GM18526 (cell line): ENCODE results near the gene MYH11.

Experiments
- POLR2A ChIP-seq: IDR thresholded peaks from 3 replicates; pipeline ENCODE4 v1.6.1; 2011; ENCODE audit not compliant: insufficient read length; ENCODE audit errors: extremely low read depth

The MYH11 gene

GRCh38 chr16:15856182-15856581 is 646 bp downstream of the MYH11 start:
- TF ChIP-seq POLR2A, result no peak

GRCh38 chr16:15855704-15856003 is 1.2 kb downstream of the MYH11 start:
- no peak for TF ChIP-seq POLR2A

- no peak for TF ChIP-seq POLR2A
These were observed 1.7 kb downstream of the MYH11 start for GRCh38 chr16:15854906-15855703.

- TF ChIP-seq POLR2A, result no peak
These were observed 2.8 kb downstream of the MYH11 start for GRCh38 chr16:15854061-15854460.

DNA sequence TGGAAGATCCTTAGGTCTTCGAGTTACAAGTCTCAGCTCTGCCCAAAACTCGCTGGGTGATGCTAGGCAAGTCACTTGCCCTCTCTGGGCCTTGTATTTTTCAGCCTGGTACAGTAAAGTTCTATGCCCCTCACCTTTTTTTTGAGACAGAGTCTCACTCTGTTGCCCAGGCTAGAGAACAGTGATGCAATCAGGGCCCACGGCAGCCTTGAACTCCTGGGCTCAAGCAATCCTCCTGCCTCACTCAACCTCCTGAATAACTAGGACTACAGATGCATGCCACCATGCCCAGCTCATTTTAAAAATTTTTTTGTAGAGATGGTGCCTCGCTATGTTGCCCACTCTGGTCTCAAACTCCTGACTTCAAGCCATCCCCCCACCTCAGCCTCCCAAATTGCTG is 3.8 kb downstream of the MYH11 start:
- no peak for TF ChIP-seq POLR2A

DNA sequence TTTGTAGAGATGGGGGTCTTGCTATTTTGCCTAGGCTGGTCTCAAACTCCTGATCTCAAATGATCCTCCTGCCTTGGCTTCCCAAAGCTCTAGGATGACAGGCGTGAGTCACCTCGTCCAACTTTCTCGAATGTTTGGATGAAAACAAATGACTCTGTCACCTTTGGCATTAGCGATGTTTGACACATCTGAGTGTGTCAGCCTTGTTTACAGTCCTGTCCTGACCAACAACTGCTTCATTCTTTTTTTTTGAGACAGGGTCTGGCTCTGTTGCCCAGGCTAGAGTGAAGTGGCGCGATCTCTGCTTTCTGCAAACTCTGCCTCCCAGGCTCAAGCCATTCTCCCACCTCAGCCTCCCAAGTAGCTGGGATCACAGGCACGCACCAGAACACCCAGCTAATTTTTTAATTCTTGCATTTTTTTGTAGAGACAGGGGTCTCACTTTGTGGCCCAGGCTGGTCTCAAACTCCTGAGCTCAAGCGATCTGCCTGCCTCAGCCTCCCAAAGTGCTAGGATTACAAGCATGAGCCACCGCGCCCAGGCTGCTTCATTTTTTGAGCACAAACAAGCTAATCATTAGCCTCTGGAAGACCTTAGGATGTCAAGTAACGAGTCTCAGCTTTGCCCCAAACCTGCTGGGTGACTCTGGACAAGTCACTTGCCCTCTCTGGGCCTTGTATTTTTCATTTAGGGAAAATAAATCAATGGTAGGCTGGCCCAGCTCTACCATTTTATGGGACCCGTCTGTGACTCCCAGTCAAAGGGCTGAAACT is 7.4 kb downstream of the MYH11 start:
- TF ChIP-seq POLR2A, result no peak

- no peak for TF ChIP-seq POLR2A
These were observed 9.1 kb downstream of the MYH11 start for GRCh38 chr16:15847611-15848175.

DNA sequence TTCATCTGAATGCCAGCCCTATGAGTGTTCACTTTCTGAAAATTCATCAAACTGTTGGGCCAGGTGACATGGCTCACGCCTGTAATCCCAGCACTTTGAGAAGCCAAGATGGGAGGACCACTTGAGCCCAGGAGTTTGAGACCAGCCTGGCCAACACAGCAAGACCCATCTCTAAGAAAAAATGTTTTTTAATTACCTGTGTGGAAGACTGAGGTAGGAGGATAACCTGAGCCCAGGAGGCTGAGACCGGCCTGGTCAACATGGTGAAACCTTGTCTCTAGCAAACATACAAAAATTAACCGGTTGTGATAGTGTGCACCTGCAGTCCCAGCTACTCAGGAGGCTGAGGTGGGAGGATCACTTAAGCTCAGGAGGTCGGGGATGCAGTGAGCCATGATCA is 10.3 kb downstream of the MYH11 start:
- no peak for TF ChIP-seq POLR2A

DNA sequence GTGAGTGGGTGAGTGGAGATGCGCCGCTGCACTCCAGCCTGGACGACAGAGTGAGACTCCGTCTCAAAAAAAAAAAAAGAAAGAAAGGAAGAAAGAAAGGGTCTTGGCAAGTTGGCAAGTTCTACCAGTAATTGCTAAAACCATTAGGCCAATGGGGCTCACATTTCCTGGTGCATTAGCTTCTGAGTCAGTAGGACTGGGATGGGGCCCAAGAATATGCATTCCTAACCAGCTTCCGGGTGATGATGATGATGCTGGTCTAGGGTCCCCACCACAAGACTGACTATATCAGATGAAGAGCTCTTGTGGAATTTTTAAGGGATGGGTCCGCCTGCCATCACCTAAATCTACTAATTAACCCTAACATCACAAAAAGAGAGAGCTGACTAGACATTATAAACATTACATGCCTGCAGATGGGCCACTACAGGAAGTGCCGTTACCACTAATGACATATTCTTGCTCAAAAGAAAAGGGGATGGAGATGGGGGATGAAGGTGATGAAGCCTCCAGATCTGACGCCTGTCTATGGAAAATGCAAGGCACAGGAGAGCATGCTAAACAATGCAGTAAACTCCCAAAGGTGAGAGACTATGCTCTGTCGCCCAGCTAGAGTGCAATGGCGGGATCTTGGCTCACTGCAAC is 13.1 kb downstream of the MYH11 start:
- TF ChIP-seq POLR2A, result no peak

DNA sequence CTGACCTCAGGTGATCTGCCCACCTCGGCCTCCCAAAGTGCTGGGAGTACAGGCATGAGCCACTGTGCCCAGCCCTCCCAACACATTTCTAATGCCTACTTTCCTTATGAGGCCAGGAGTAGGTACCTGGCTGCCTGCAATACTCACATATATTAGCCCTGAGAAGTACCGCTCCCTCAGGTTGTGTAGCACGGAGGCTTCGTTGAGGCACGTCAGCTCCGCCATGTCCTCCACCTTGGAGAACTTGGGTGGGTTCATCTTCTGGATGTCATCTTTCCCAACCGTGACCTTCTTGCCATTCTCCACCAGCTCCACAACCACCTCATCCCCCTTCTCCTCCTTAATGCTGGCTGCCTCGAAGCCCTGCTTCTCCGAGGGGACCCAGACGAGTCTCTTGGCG is 19.1 kb downstream of the MYH11 start:
- no peak for TF ChIP-seq POLR2A

GRCh38 chr16:15836965-15837611 is 19.7 kb downstream of the MYH11 start:
- no peak for TF ChIP-seq POLR2A

GRCh38 chr16:15836074-15836473 is 20.8 kb downstream of the MYH11 start:
- TF ChIP-seq POLR2A, result no peak

GRCh38 chr16:15835136-15835878 is 21.5 kb downstream of the MYH11 start:
- TF ChIP-seq POLR2A, result no peak

DNA sequence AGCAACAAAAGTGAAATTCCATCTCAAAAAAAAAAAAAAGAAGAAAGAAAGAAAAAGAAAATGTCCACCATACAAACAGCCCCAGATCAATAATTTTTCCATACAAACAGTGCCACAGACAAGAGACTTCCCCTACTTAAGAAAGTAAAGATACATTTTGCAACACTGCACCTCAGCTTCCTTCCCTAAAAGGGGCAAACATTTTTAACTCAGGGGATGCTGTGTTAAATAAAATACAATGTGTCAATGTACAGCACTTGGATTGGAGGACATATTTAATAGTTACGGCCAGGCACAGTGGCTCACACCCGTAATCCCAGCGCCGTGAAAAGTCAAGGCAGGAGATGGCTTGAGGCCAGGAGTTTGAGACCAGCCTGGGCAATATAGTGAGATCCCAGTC is 22.3 kb downstream of the MYH11 start:
- no peak for TF ChIP-seq POLR2A

- TF ChIP-seq POLR2A, result no peak
These were observed 23.3 kb downstream of the MYH11 start for GRCh38 chr16:15833541-15833940.
